ENCODE data around the gene WNT5A. TPM values are rescaled to one million over a fixed set of nuclear protein-coding genes. Genes with fewer than 3 reads are reported as not detected.
A peak's percentile ranks its signal among the peaks of the same experiment; 100 is the strongest.

WNT5A gene
- total and polyA plus RNA-seq, 2 experiments from 2014 or later, result 31.6 to 129 TPM

DNA sequence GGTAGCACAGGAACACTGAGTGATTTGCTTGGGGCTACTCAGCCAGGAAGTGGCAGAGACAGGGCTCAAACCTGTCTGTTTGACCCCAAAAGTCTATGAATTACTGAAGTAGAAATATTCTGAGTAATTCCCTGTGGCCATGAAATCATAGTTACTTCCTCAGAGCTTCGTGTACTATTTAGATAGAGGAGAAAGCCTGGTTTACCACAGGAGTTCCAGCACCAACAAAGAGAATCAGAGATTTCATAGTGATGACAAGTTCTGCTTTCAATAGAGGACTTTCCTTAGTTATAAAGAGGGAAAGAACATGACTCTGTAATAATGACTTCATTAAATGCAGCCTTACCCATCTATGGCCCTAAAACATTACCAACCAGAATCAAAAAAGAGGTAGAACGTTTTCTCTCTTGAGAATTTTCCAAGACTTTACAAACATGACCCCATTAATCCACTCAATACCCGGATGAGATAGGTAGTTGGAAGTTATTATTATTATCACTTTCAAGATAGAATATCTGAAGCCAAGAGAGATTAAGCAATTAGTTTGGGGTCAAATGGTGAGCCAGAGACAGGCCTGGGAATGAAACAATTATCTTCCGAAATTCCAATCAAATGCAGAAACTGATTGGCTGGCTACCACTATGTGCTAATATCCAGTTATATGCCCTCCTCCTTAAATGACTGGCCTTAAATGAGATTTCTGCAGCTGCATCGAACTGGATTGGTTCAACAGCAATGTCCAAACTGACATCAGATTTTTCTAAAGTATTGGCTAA, 13.6 kb upstream of the WNT5A start:
- Histone ChIP-seq H3K4me1 (ENCODE audit: insufficient read depth) (peaks cover 4% of the 10 kb centered on the region), H2AFZ (no peak overlapping the region), H3K79me2 (no peaks in the 10 kb centered on the region), H3K9me2 (replicated peaks; ENCODE audit: insufficient read depth) (no peaks in the 10 kb centered on the region), H3K27ac (no peak overlapping the region), H3K27me3 (no peaks in the 10 kb centered on the region), H3K36me3 (replicated peaks; ENCODE audit: insufficient read depth, low read depth) (no peaks in the 10 kb centered on the region), H4K20me1 (ENCODE audit: insufficient read depth, poor library complexity, severe bottlenecking) (no peaks in the 10 kb centered on the region), H3K4me2 (no peak overlapping the region), H3K4me3 (no peak overlapping the region), H3K9me3 (ENCODE audit: low read depth) (no peaks in the 10 kb centered on the region)
- 72% methylated on average over 5 of the region's 5 CpGs for WGBS (ENCODE audit: low lambda C conversion rate, missing lambda C conversion rate)
- no peak for DNase-seq (ENCODE audit: low spot score)
- no peak for TF ChIP-seq EZH2 (IDR thresholded peaks at IDR 0.05; ENCODE audit: borderline replicate concordance)
- TF ChIP-seq, protein P1, sequence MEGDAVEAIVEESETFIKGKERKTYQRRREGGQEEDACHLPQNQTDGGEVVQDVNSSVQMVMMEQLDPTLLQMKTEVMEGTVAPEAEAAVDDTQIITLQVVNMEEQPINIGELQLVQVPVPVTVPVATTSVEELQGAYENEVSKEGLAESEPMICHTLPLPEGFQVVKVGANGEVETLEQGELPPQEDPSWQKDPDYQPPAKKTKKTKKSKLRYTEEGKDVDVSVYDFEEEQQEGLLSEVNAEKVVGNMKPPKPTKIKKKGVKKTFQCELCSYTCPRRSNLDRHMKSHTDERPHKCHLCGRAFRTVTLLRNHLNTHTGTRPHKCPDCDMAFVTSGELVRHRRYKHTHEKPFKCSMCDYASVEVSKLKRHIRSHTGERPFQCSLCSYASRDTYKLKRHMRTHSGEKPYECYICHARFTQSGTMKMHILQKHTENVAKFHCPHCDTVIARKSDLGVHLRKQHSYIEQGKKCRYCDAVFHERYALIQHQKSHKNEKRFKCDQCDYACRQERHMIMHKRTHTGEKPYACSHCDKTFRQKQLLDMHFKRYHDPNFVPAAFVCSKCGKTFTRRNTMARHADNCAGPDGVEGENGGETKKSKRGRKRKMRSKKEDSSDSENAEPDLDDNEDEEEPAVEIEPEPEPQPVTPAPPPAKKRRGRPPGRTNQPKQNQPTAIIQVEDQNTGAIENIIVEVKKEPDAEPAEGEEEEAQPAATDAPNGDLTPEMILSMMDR (IDR thresholded peaks at IDR 0.05; ENCODE audit: poor library complexity), result no peak
- no peak for TF ChIP-seq EZH2phosphoT487 (IDR thresholded peaks at IDR 0.05; ENCODE audit: low read depth, severe bottlenecking, unreplicated experiment)

DNA sequence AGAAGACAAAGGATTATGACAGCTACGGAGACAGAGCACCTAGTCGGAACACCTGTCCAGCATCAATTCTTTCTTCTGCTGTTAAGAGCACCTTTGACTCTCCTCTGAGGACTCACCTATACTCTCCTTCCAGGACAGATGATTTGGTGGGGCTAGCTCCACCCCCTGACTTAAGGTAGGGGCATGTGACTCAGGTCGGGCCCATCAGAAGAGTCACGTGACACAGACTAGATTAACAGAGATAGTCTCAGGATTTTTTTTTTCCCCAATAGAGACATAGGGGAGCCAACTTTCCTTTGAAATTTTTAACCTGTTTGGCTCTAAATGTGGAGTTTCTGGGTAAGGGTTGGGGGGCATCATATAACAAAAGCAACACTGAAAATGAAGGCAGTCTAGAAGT, 11.4 kb upstream of the WNT5A start:
- H4K20me1 ChIP-seq (ENCODE audit: insufficient read depth, poor library complexity, severe bottlenecking), result no peaks in the 10 kb centered on the region
- no peak overlapping the region for H2AFZ ChIP-seq
- no peaks in the 10 kb centered on the region for H3K36me3 ChIP-seq (replicated peaks; ENCODE audit: insufficient read depth, low read depth)
- H3K27me3 ChIP-seq, result no peaks in the 10 kb centered on the region
- 75% methylated on average over 4 of the region's 4 CpGs for WGBS (ENCODE audit: low lambda C conversion rate, missing lambda C conversion rate)
- no peak overlapping the region for H3K4me2 ChIP-seq
- no peaks in the 10 kb centered on the region for H3K9me3 ChIP-seq (ENCODE audit: low read depth)
- no peaks in the 10 kb centered on the region for H3K9me2 ChIP-seq (replicated peaks; ENCODE audit: insufficient read depth)
- TF ChIP-seq EZH2phosphoT487 (IDR thresholded peaks at IDR 0.05; ENCODE audit: low read depth, severe bottlenecking, unreplicated experiment) (no peak), EZH2 (IDR thresholded peaks at IDR 0.05; ENCODE audit: borderline replicate concordance) (no peak)
- TF ChIP-seq, protein P1 (IDR thresholded peaks at IDR 0.05; ENCODE audit: poor library complexity), result no peak
- no peak for DNase-seq (ENCODE audit: low spot score)
- H3K27ac ChIP-seq, result no peak overlapping the region
- H3K79me2 ChIP-seq, result no peaks in the 10 kb centered on the region
- H3K4me1 ChIP-seq (ENCODE audit: insufficient read depth), result peaks cover 4% of the 10 kb centered on the region
- H3K4me3 ChIP-seq, result no peak overlapping the region

DNA sequence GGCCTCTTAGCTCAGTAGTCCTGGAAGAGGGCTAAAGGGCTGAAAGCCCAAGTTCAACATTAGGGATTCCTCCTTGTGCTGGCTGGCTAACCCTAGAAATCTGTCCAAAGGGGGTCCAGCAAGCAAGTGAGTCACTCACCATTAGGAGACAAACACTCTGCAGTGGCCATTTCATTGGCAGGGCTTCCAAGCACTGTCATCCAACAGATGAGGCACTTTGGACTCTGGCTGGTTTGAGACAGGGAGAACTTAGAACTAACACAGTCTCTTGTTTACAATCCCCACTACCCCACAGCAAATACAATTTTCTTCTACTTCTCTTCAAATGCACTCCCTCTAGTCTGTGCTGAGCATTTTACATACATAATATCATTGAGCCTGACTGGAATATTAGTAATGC, 10.1 kb upstream of the WNT5A start:
- Histone ChIP-seq H3K9me2 (replicated peaks; ENCODE audit: insufficient read depth) (no peaks in the 10 kb centered on the region), H2AFZ (no peak overlapping the region), H3K27me3 (no peaks in the 10 kb centered on the region), H3K4me1 (ENCODE audit: insufficient read depth) (peaks cover 4% of the 10 kb centered on the region), H3K36me3 (replicated peaks; ENCODE audit: insufficient read depth, low read depth) (no peaks in the 10 kb centered on the region), H3K9me3 (ENCODE audit: low read depth) (no peaks in the 10 kb centered on the region), H3K4me3 (no peak overlapping the region), H3K27ac (peak overlapping the region; percentile 27), H3K79me2 (no peaks in the 10 kb centered on the region), H3K4me2 (no peak overlapping the region), H4K20me1 (ENCODE audit: insufficient read depth, poor library complexity, severe bottlenecking) (no peaks in the 10 kb centered on the region)
- TF ChIP-seq EZH2phosphoT487 (IDR thresholded peaks at IDR 0.05; ENCODE audit: low read depth, severe bottlenecking, unreplicated experiment), result no peak
- TF ChIP-seq EZH2 (IDR thresholded peaks at IDR 0.05; ENCODE audit: borderline replicate concordance), result no peak
- TF ChIP-seq, protein P1 (IDR thresholded peaks at IDR 0.05; ENCODE audit: poor library complexity), result no peak
- no peak for DNase-seq (ENCODE audit: low spot score)

All from hepatocyte (in vitro differentiated cells).